ENCODE data around the gene IFFO2. TPM values are rescaled to one million over a fixed set of nuclear protein-coding genes. Genes with fewer than 3 reads are reported as not detected.

The IFFO2 gene
- total RNA-seq, 6 donors from 2014 or later, result 9.2 to 19.3 (median 11.0) TPM

- WGBS, 2 donors, result 72 to 77% methylated on average over 6 to 7 of the region's 7 CpGs
- Histone ChIP-seq H3K36me3 (no peaks in the 10 kb centered on the region), H3K9me3 (no peaks in the 10 kb centered on the region), H3K27me3 (no peaks in the 10 kb centered on the region), H3K4me1 (peaks cover 30 to 63% (median 49%) of the 10 kb centered on the region in 4 donors), H3K27ac (no peak overlapping the region), H3K4me3 (no peak overlapping the region)
- no peak for TF ChIP-seq POLR2AphosphoS5 (IDR thresholded peaks at IDR 0.05)
- TF ChIP-seq POLR2A (IDR thresholded peaks at IDR 0.05), result no peak
- no peak for TF ChIP-seq CTCF (IDR thresholded peaks at IDR 0.05)
- TF ChIP-seq EP300 (IDR thresholded peaks at IDR 0.05), result no peak
- ATAC-seq (ENCODE audit: low FRiP score in 2 of 2) (no peak), DNase-seq (no peak)
Observed at GRCh38 chr1:18939398-18940302, 16.8 kb downstream of the IFFO2 start.

- Histone ChIP-seq H3K36me3 (no peaks in the 10 kb centered on the region), H3K27me3 (no peaks in the 10 kb centered on the region), H3K9me3 (no peaks in the 10 kb centered on the region), H3K4me1 (peaks cover 26 to 58% (median 44%) of the 10 kb centered on the region in 4 donors), H3K27ac (peak overlapping the region in 2 of 4 donors; percentile 4), H3K4me3 (no peak overlapping the region)
- TF ChIP-seq POLR2AphosphoS5 (IDR thresholded peaks at IDR 0.05) (no peak), POLR2A (IDR thresholded peaks at IDR 0.05) (no peak), EP300 (IDR thresholded peaks at IDR 0.05) (no peak), CTCF (IDR thresholded peaks at IDR 0.05) (no peak)
- DNase-seq, result no peak
- peak; percentile 4 to 7 for ATAC-seq (ENCODE audit: low FRiP score in 2 of 2)
- WGBS, 2 donors, result 43 to 100% methylated on average over 1 to 2 of the region's 2 CpGs
Observed at GRCh38 chr1:18938707-18939070, 17.8 kb downstream of the IFFO2 start.

- DNase-seq (no peak), ATAC-seq (ENCODE audit: low FRiP score in 2 of 2) (peak; percentile 13 to 49)
- Histone ChIP-seq H3K36me3 (no peaks in the 10 kb centered on the region), H3K27me3 (no peaks in the 10 kb centered on the region), H3K27ac (peak overlapping the region in 2 of 4 donors; percentile 4), H3K4me1 (peaks cover 26 to 60% (median 47%) of the 10 kb centered on the region in 4 donors), H3K9me3 (no peaks in the 10 kb centered on the region), H3K4me3 (no peak overlapping the region)
- WGBS, 2 donors, result 86 to 98% methylated on average over 9 to 14 of the region's 14 CpGs
- no peak for TF ChIP-seq EP300 (IDR thresholded peaks at IDR 0.05)
- TF ChIP-seq POLR2AphosphoS5 (IDR thresholded peaks at IDR 0.05), result no peak
- TF ChIP-seq POLR2A (IDR thresholded peaks at IDR 0.05), result no peak
- TF ChIP-seq CTCF (IDR thresholded peaks at IDR 0.05), result no peak
Observed at GRCh38 chr1:18938008-18938706, 18.3 kb downstream of the IFFO2 start.

- no peak for DNase-seq
- no peak overlapping the region for H3K27ac ChIP-seq
- 95% methylated on average over 8 of the region's 8 CpGs for WGBS, 2 donors
- no peak overlapping the region for H3K4me3 ChIP-seq
- H3K27me3 ChIP-seq, result no peaks in the 10 kb centered on the region
- H3K36me3 ChIP-seq, result no peaks in the 10 kb centered on the region
- H3K4me1 ChIP-seq, result peaks cover 26 to 59% (median 46%) of the 10 kb centered on the region in 4 donors
- no peak for TF ChIP-seq POLR2AphosphoS5 (IDR thresholded peaks at IDR 0.05)
- TF ChIP-seq POLR2A (IDR thresholded peaks at IDR 0.05), result no peak
- no peak for TF ChIP-seq EP300 (IDR thresholded peaks at IDR 0.05)
- no peak for TF ChIP-seq CTCF (IDR thresholded peaks at IDR 0.05)
- no peaks in the 10 kb centered on the region for H3K9me3 ChIP-seq
- no peak for ATAC-seq (ENCODE audit: low FRiP score in 2 of 2)
Observed at GRCh38 chr1:18937539-18937938, 18.9 kb downstream of the IFFO2 start.

All from upper lobe of left lung (tissue), 6 donors.